Measurements from ENCODE around the gene GBX1.

GBX1 gene

GRCh38 chr7:151135866-151136843, 31.3 kb downstream of the GBX1 start:
- TF ChIP-seq CTCF (IDR thresholded peaks at IDR 0.05; ENCODE audit: low read depth, low read length, poor library complexity, severe bottlenecking), result no peak
- no peak for TF ChIP-seq EZH2phosphoT487 (IDR thresholded peaks at IDR 0.05; ENCODE audit: borderline replicate concordance, low read length)
- Histone ChIP-seq H3F3A (ENCODE audit: control insufficient read depth, insufficient read depth) (no peaks in the 10 kb centered on the region), H3K36me3 (ENCODE audit: control insufficient read depth, low read length) (no peaks in the 10 kb centered on the region), H3K9me3 (ENCODE audit: control insufficient read depth, insufficient read depth, low read length) (no peaks in the 10 kb centered on the region), H3K27me3 (ENCODE audit: control insufficient read depth, low read length) (no peaks in the 10 kb centered on the region), H3K9me2 (replicated peaks; ENCODE audit: control insufficient read depth, low read length) (no peaks in the 10 kb centered on the region), H3K4me2 (ENCODE audit: low read length) (no peak overlapping the region), H3K4me1 (ENCODE audit: control insufficient read depth, low read length) (no peaks in the 10 kb centered on the region), H4K20me1 (ENCODE audit: control insufficient read depth, insufficient read depth, low read depth, low read length) (no peaks in the 10 kb centered on the region), H3K79me2 (ENCODE audit: control insufficient read depth, low read length) (no peaks in the 10 kb centered on the region), H3K27ac (ENCODE audit: low read depth, low read length) (no peak overlapping the region), H3K4me3 (ENCODE audit: low read length) (no peak overlapping the region)

- H3K9me2 ChIP-seq (replicated peaks; ENCODE audit: control insufficient read depth, low read length), result no peaks in the 10 kb centered on the region
- no peaks in the 10 kb centered on the region for H4K20me1 ChIP-seq (ENCODE audit: control insufficient read depth, insufficient read depth, low read depth, low read length)
- H3K36me3 ChIP-seq (ENCODE audit: control insufficient read depth, low read length), result no peaks in the 10 kb centered on the region
Observed at GRCh38 chr7:151135525-151135845, 32.0 kb downstream of the GBX1 start.

GRCh38 chr7:151134743-151135524, 32.6 kb downstream of the GBX1 start:
- Histone ChIP-seq H3K79me2 (ENCODE audit: control insufficient read depth, low read length) (no peaks in the 10 kb centered on the region), H3K9me2 (replicated peaks; ENCODE audit: control insufficient read depth, low read length) (no peaks in the 10 kb centered on the region), H3K27me3 (ENCODE audit: control insufficient read depth, low read length) (no peaks in the 10 kb centered on the region), H3K4me1 (ENCODE audit: control insufficient read depth, low read length) (no peaks in the 10 kb centered on the region), H3K4me3 (ENCODE audit: low read length) (no peak overlapping the region), H3K36me3 (ENCODE audit: control insufficient read depth, low read length) (no peaks in the 10 kb centered on the region), H4K20me1 (ENCODE audit: control insufficient read depth, insufficient read depth, low read depth, low read length) (no peaks in the 10 kb centered on the region), H3K4me2 (ENCODE audit: low read length) (no peak overlapping the region), H3F3A (ENCODE audit: control insufficient read depth, insufficient read depth) (no peaks in the 10 kb centered on the region), H3K9me3 (ENCODE audit: control insufficient read depth, insufficient read depth, low read length) (no peaks in the 10 kb centered on the region), H3K27ac (ENCODE audit: low read depth, low read length) (no peak overlapping the region)
- TF ChIP-seq CTCF (IDR thresholded peaks at IDR 0.05; ENCODE audit: low read depth, low read length, poor library complexity, severe bottlenecking) (no peak), EZH2phosphoT487 (IDR thresholded peaks at IDR 0.05; ENCODE audit: borderline replicate concordance, low read length) (no peak)

More at GRCh38 chr7:151135525-151135845, 32.0 kb downstream of the GBX1 start:
- Histone ChIP-seq H3F3A (ENCODE audit: control insufficient read depth, insufficient read depth) (no peaks in the 10 kb centered on the region), H3K4me3 (ENCODE audit: low read length) (no peak overlapping the region), H3K4me1 (ENCODE audit: control insufficient read depth, low read length) (no peaks in the 10 kb centered on the region), H3K27ac (ENCODE audit: low read depth, low read length) (no peak overlapping the region), H3K27me3 (ENCODE audit: control insufficient read depth, low read length) (no peaks in the 10 kb centered on the region), H3K4me2 (ENCODE audit: low read length) (no peak overlapping the region), H3K9me3 (ENCODE audit: control insufficient read depth, insufficient read depth, low read length) (no peaks in the 10 kb centered on the region), H3K79me2 (ENCODE audit: control insufficient read depth, low read length) (no peaks in the 10 kb centered on the region)
- no peak for TF ChIP-seq CTCF (IDR thresholded peaks at IDR 0.05; ENCODE audit: low read depth, low read length, poor library complexity, severe bottlenecking)
- no peak for TF ChIP-seq EZH2phosphoT487 (IDR thresholded peaks at IDR 0.05; ENCODE audit: borderline replicate concordance, low read length)

Data from DOHH2 (cell line).